ENCODE measurements around the gene ITGBL1. TPM values are rescaled to one million over a fixed set of nuclear protein-coding genes. Genes with fewer than 3 reads are reported as not detected.

The ITGBL1 gene
- total and polyA plus RNA-seq, 5 donors from 2014 or later: not detected

Other genes starting within 250 kb of the ITGBL1 start
- not detected for gene NALCN, start 36.2 kb upstream of the ITGBL1 start, total RNA-seq
- not detected for gene NALCN, start 36.2 kb upstream of the ITGBL1 start, polyA plus RNA-seq

All from CD4-positive, CD25-positive, alpha-beta regulatory T cell (primary cell).